Left hindlimb (tissue), 1 donor: ENCODE measurements around the gene CDC34.

Source experiments
- DNase-seq: peaks from one replicate; pipeline ENCODE4 v3.0.0-alpha.2; 2018

The CDC34 gene

DNA sequence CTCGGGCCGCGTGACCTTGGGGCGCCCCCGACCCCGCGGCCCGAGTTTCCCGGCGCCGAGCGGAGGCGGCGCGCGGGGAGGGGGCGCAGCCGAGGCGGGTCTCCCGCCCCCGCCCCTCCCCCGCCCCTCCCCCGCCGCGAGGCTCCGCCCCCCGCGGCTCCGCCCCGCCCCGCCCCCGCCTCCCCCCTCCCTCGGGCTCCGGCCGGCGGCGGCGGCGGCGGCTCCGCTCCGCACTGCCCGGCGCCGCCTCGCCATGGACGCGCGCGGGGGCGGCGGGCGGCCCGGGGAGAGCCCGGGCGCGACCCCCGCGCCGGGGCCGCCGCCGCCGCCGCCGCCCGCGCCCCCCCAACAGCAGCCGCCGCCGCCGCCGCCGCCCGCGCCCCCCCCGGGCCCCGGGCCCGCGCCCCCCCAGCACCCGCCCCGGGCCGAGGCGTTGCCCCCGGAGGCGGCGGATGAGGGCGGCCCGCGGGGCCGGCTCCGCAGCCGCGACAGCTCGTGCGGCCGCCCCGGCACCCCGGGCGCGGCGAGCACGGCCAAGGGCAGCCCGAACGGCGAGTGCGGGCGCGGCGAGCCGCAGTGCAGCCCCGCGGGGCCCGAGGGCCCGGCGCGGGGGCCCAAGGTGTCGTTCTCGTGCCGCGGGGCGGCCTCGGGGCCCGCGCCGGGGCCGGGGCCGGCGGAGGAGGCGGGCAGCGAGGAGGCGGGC is 58.3 kb downstream of the CDC34 start, which contains the start of gene HCN2:
Gene HCN2, plus strand, starts transcription at position 189 of the 703 bp plus-strand sequence. Its CDS starts 65 bp downstream, at position 254.
- DNase-seq, result no peak

DNA sequence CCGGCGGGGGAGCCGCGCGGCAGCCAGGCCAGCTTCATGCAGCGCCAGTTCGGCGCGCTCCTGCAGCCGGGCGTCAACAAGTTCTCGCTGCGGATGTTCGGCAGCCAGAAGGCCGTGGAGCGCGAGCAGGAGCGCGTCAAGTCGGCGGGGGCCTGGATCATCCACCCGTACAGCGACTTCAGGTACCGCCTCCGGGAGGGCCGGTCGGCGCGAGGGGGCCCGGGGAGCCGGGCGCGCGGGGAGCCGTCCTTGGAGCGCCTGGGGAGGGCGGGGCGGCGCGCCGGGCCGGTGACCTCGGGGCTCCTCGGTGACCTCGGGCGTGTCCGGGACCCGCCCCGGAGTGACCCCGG is 58.8 kb downstream of the CDC34 start:
- no peak for DNase-seq

DNA sequence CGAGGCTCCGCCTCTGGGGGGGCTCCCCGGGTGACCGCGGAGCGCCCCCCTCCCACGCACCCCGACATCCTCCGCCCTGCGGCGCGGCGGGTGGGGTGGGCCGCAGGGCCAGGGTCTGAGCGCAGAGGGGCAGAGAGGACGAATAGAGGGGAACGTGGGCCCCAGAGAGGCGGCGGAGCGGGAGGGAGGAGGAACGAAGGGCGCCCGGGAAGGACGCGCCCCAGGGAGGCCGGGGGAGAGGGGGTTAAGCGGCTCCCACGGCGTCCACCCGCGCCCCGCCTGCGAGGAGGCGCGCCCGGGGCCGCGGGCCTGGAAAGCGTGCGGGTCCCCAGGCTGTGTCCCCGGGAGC is 59.2 kb downstream of the CDC34 start:
- DNase-seq, result no peak

DNA sequence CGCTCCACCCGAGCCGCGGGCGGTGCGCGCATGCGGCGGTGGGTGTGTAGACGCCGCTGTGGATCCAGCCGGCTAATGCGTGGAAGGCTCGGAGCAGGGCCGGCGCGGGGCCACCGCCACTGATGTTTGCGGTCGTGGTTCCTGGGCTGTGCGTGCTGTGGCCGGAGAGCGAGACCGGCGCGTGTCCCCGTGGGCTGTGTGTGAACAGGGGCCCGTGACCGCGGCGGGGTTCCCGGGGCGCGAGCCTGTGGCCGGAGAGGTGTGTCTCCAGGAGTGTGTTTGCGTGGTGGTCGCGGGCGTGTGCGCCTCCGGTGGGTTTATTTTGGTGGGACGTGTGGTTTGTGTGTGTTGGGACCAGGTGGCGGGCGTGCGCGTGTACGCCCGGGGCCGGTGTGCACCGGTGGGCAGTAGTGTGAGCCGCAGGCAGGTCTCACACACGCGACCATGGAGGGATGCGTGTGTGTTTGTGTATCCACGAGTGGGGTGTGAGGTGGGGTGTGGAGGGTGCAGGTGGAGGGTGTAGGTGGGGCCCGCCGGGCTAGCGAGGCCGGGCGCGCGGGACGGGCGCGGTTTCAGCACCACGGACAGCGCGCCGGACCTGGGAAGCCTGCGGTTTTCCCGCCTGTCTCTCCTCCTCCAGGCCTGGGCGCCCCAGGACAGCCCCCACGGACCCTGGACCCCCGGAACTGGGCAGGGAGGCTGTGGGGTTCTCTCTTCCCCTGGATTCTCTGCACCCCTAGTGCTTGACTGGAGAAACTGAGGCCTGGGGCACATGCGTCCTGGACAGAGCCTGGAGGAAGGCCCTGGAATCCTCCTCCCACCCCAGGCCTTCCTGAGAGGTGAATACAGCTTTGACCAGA is 59.8 kb downstream of the CDC34 start:
- DNase-seq, result no peak
